SK-N-SH treated with all-trans-retinoic acid at 6 μM for 48 hours (cell line): ENCODE results near the gene ETNK2.

Experiments used
- BACH2 ChIP-seq: fragments of 250-450 bp; sonication (Bioruptor Pico); IDR thresholded peaks from 2 replicates; pipeline ENCODE4 v1.9.0; 2021; ENCODE audit warnings: mild to moderate bottlenecking, borderline replicate concordance
- GLIS3 ChIP-seq: fragments of 250-450 bp; sonication (Bioruptor Pico); IDR thresholded peaks from 2 replicates; pipeline ENCODE4 v1.5.0; 2020; ENCODE audit warnings: mild to moderate bottlenecking, moderate library complexity
- TCF4 ChIP-seq: fragments of 250-450 bp; sonication (Bioruptor Pico); IDR thresholded peaks from 2 replicates; pipeline ENCODE4 v1.8.0; 2021; ENCODE audit warnings: mild to moderate bottlenecking, moderate library complexity, borderline replicate concordance
- ZC3H10 ChIP-seq: fragments of 250-450 bp; sonication (Bioruptor Pico); IDR thresholded peaks from 2 replicates; pipeline ENCODE4 v1.5.1; 2021; ENCODE audit warnings: mild to moderate bottlenecking, moderate library complexity
- ZNF565 ChIP-seq: fragments of 450-650 bp; formaldehyde crosslinking; conservative IDR thresholded peaks from 2 replicates; pipeline ENCODE4 v1.5.0; 2020; ENCODE audit warnings: low read depth, mild to moderate bottlenecking, moderate library complexity
- TF ChIP-seq, protein P1 (sequence below): fragments of 250-450 bp; sonication (Bioruptor Pico); IDR thresholded peaks from 2 replicates; pipeline ENCODE4 v1.8.0; 2020; ENCODE audit warnings: mild to moderate bottlenecking, moderate library complexity, borderline replicate concordance
- TF ChIP-seq, protein P2 (sequence below): fragments of 250-450 bp; sonication (Bioruptor Pico); IDR thresholded peaks from 2 replicates; pipeline ENCODE4 v1.5.1; 2020; ENCODE audit warnings: low read depth, mild to moderate bottlenecking, moderate library complexity

DNA sequence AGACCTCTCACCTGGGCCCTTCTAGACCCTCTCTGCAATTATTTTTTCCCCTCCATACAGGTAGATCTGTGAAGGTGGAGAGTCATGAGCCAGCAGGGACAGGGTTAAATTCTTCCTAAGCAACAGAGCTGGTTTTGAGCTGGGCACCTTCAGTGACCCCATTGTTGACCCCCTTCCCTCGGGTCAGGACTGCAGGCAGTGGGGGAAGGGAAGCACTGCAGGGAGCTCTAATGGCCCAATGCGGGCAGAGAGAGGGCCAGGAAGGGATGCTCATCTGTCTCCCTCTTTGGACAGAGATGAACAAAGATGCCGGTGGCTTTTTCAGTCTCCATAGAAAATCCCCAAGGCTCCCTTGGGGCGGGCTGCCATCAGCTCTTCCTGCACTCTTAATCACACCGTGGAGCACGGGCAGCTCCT, 57.5 kb downstream of the ETNK2 start:
- TF ChIP-seq, protein P1, sequence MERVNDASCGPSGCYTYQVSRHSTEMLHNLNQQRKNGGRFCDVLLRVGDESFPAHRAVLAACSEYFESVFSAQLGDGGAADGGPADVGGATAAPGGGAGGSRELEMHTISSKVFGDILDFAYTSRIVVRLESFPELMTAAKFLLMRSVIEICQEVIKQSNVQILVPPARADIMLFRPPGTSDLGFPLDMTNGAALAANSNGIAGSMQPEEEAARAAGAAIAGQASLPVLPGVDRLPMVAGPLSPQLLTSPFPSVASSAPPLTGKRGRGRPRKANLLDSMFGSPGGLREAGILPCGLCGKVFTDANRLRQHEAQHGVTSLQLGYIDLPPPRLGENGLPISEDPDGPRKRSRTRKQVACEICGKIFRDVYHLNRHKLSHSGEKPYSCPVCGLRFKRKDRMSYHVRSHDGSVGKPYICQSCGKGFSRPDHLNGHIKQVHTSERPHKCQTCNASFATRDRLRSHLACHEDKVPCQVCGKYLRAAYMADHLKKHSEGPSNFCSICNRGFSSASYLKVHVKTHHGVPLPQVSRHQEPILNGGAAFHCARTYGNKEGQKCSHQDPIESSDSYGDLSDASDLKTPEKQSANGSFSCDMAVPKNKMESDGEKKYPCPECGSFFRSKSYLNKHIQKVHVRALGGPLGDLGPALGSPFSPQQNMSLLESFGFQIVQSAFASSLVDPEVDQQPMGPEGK (CRISPR knock-in tag) = no peak
- TF ChIP-seq BACH2 (CRISPR knock-in tag) (no peak), ZNF565 (no peak), ZC3H10 (CRISPR knock-in tag) (no peak), TCF4 (CRISPR knock-in tag) (no peak), GLIS3 (CRISPR knock-in tag) (no peak)
- TF ChIP-seq, protein P2, sequence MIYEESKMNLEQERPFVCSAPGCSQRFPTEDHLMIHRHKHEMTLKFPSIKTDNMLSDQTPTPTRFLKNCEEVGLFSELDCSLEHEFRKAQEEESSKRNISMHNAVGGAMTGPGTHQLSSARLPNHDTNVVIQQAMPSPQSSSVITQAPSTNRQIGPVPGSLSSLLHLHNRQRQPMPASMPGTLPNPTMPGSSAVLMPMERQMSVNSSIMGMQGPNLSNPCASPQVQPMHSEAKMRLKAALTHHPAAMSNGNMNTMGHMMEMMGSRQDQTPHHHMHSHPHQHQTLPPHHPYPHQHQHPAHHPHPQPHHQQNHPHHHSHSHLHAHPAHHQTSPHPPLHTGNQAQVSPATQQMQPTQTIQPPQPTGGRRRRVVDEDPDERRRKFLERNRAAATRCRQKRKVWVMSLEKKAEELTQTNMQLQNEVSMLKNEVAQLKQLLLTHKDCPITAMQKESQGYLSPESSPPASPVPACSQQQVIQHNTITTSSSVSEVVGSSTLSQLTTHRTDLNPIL = no peak
